Choroid plexus epithelial cell (primary cell): ENCODE measurements around the gene GATA2.

Source experiments
- DNase-seq: peaks from one replicate; pipeline ENCODE4 v3.0.0-alpha.2; 2010; ENCODE audit warnings: low read depth
- H3K4me3 ChIP-seq: 2 replicates; pipeline ENCODE4 v1.5.1; 2011; ENCODE audit warnings: low read depth, mild to moderate bottlenecking, control low read depth, low read length, moderate library complexity
- CTCF ChIP-seq: conservative IDR thresholded peaks from 2 replicates; pipeline ENCODE4 v1.5.1; 2011; ENCODE audit warnings: low read depth, mild to moderate bottlenecking, control low read depth, inconsistent platforms, low read length, moderate library complexity

The GATA2 gene

GRCh38 chr3:128456776-128457715, 36.0 kb downstream of the GATA2 start:
- no peak for TF ChIP-seq CTCF
- no peak overlapping the region for H3K4me3 ChIP-seq
- no peak for DNase-seq

GRCh38 chr3:128455786-128456748, 36.9 kb downstream of the GATA2 start:
- no peak for DNase-seq
- no peak for TF ChIP-seq CTCF
- no peak overlapping the region for H3K4me3 ChIP-seq

GRCh38 chr3:128455116-128455515, 37.9 kb downstream of the GATA2 start:
- no peak for DNase-seq
- no peak overlapping the region for H3K4me3 ChIP-seq
- no peak for TF ChIP-seq CTCF

GRCh38 chr3:128454310-128454618, 38.7 kb downstream of the GATA2 start:
- TF ChIP-seq CTCF, result no peak
- DNase-seq, result no peak
- H3K4me3 ChIP-seq, result no peak overlapping the region

GRCh38 chr3:128453501-128454309, 39.3 kb downstream of the GATA2 start:
- no peak for DNase-seq
- no peak overlapping the region for H3K4me3 ChIP-seq

More at GRCh38 chr3:128453501-128454309, 39.3 kb downstream of the GATA2 start:
- no peak for TF ChIP-seq CTCF
